ENCODE measurements around the gene PAH. TPM values are rescaled to one million over a fixed set of nuclear protein-coding genes. Genes with fewer than 3 reads are reported as not detected.

PAH gene
- total and polyA plus RNA-seq, 2 of the 13 experiments (the other 11 are each of a cell fraction or from before 2014, with no cell fraction given) = 192 to 451 TPM

- TF ChIP-seq RNF219 (CRISPR knock-in tag; IDR thresholded peaks at IDR 0.05) (no peak), CHD2 (IDR thresholded peaks at IDR 0.05; ENCODE audit: low read depth, low read length) (no peak), ZBTB21 (CRISPR knock-in tag; IDR thresholded peaks at IDR 0.05) (no peak), ZNF317 (CRISPR knock-in tag; IDR thresholded peaks at IDR 0.05) (0 out of 2 replicates have a peak, but pooled peaks have one; percentile 34), TRIM24 (CRISPR knock-in tag; IDR thresholded peaks at IDR 0.05) (no peak), BCL3 (CRISPR knock-in tag; IDR thresholded peaks at IDR 0.05) (no peak), ZNF33A (CRISPR knock-in tag; IDR thresholded peaks at IDR 0.05; ENCODE audit: borderline replicate concordance) (no peak), ZNF562 (CRISPR knock-in tag; IDR thresholded peaks at IDR 0.05; ENCODE audit: borderline replicate concordance) (no peak), HNF1A (IDR thresholded peaks at IDR 0.05; ENCODE audit: low read depth) (no peak), HNF1A (CRISPR knock-in tag; IDR thresholded peaks at IDR 0.05; ENCODE audit: borderline replicate concordance) (no peak), ZNF335 (CRISPR knock-in tag; IDR thresholded peaks at IDR 0.05) (no peak), ZBTB37 (CRISPR knock-in tag; IDR thresholded peaks at IDR 0.05) (no peak), ZNF740 (CRISPR knock-in tag; IDR thresholded peaks at IDR 0.05) (no peak), ZNF180 (CRISPR knock-in tag; IDR thresholded peaks at IDR 0.05; ENCODE audit: borderline replicate concordance, low read depth) (no peak), MYNN (CRISPR knock-in tag; IDR thresholded peaks at IDR 0.05; ENCODE audit: low read depth) (no peak), NPAS2 (CRISPR knock-in tag; IDR thresholded peaks at IDR 0.05; ENCODE audit: borderline replicate concordance) (no peak), DRAP1 (CRISPR knock-in tag; IDR thresholded peaks at IDR 0.05) (no peak)
Measured at GRCh38 chr12:102950107-102950949, 33.3 kb upstream of the PAH start (continued).

All from HepG2 (cell line).